Cardiac fibroblast (primary cell): ENCODE measurements around the gene MYOM1.

ENCODE experiments used
- DNase-seq, 2 donors: peaks; one replicate each; pipeline versions ENCODE4 v3.0.0 to v3.0.0-alpha.2; 2010; ENCODE audit warnings: low read depth in 2 of 2
- H3K4me3 ChIP-seq, 2 donors: replicated peaks in 1 of 2; 1 replicate in 1 of 2; 2 replicates in 1 of 2; pipeline ENCODE4 v1.5.1; 2011; ENCODE audit warnings: low read depth in 2 of 2, low read length in 2 of 2, mild to moderate bottlenecking in 2 of 2, moderate library complexity in 1 of 2
- CTCF ChIP-seq: IDR thresholded peaks from one replicate; pipeline ENCODE4 v1.5.1; 2011; ENCODE audit warnings: low read depth, mild to moderate bottlenecking, low read length, inconsistent platforms

Gene MYOM1

GRCh38 chr18:3192286-3192685 lies 27.5 kb downstream of the MYOM1 start:
- no peak for DNase-seq
- TF ChIP-seq CTCF = no peak
- no peak overlapping the region for H3K4me3 ChIP-seq

- TF ChIP-seq CTCF = no peak
Observed at GRCh38 chr18:3190610-3191009, 29.2 kb downstream of the MYOM1 start.

GRCh38 chr18:3189884-3190283 lies 29.9 kb downstream of the MYOM1 start:
- no peak overlapping the region for H3K4me3 ChIP-seq
- no peak for DNase-seq
- TF ChIP-seq CTCF = no peak

More at GRCh38 chr18:3190610-3191009, 29.2 kb downstream of the MYOM1 start:
- no peak overlapping the region for H3K4me3 ChIP-seq
- no peak for DNase-seq

GRCh38 chr18:3186678-3187658 lies 32.8 kb downstream of the MYOM1 start:
- peak; percentile 33 to 64 for DNase-seq
- TF ChIP-seq CTCF = peak; percentile 12
- H3K4me3 ChIP-seq = no peak overlapping the region

- TF ChIP-seq CTCF = no peak
Observed at GRCh38 chr18:3184275-3184963, 35.3 kb downstream of the MYOM1 start.

GRCh38 chr18:3183103-3183717 lies 36.6 kb downstream of the MYOM1 start:
- TF ChIP-seq CTCF = no peak
- H3K4me3 ChIP-seq = no peak overlapping the region
- no peak for DNase-seq

More at GRCh38 chr18:3184275-3184963, 35.3 kb downstream of the MYOM1 start:
- H3K4me3 ChIP-seq = no peak overlapping the region
- no peak for DNase-seq
